Stimulated activated CD8-positive, alpha-beta memory T cell treated with anti-CD3 and anti-CD28 coated beads, Interleukin-2, amount 100 ng/mL, for 1 hour (primary cell): ENCODE results near the gene TUG1.

Experiments used
- DNase-seq, 2 donors: peaks; one replicate each; pipeline ENCODE4 v3.0.0-alpha.2; 2020; ENCODE audit warnings: low read depth in 2 of 2

TUG1 gene

GRCh38 chr22:31001124-31001770, 32.2 kb downstream of the TUG1 start:
- no peak for DNase-seq

DNA sequence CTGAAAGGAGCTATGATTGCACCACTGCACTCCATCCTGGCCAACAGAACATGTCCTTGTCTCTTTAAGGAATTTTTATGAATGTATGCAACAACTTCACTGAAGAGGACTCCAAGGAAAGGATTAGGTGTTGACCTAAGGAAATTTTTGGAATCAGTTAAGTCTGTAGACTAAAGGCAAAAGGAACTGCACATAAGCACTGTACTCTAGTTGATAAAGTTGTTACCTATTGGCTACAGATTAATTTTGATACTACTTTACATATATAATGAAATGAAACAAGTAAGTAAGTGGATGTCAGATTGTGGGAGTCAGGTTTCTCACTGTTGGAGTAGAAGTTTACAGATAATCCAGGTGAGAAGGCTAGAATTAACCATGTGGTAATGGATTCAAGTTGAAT, 36.5 kb downstream of the TUG1 start:
- DNase-seq = no peak

GRCh38 chr22:31019191-31019930, 50.3 kb downstream of the TUG1 start:
- no peak for DNase-seq

GRCh38 chr22:31020334-31020733, 51.3 kb downstream of the TUG1 start:
- DNase-seq = no peak

DNA sequence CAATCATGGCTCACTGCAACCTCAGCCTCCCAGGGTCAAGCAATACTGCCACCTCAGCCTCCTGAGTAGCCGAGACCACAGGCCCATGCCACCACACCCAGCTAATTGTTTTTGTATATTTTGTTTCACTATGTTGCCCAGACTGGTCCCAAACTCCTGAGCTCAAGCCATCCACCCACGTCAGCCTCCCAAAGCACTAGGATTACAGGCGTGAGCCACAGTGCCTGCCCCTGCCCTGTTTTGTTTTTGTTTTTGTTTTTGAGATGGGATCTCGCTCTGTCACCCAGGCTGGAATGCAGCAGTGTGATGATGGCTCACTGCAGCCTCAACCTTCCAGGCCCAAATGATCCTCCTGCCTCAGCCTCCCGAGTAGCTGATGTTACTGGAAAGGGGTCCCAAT, 53.5 kb downstream of the TUG1 start:
- DNase-seq = no peak
